KMS-11 (cell line): ENCODE results near the gene PEAK3.

ENCODE experiments used
- H2AFZ ChIP-seq: fragments of 200-600 bp; sonication (generic); 2 replicates; pipeline ENCODE4 v1.6.1; 2016; ENCODE audit warnings: antibody characterized with exemption, mixed run types, low read depth
- H3K27ac ChIP-seq: fragments of 200-600 bp; sonication (generic); 2 replicates; pipeline ENCODE4 v1.6.1; 2016; ENCODE audit warnings: mild to moderate bottlenecking, mixed run types
- H3K27me3 ChIP-seq: fragments of 200-600 bp; sonication (generic); 2 replicates; pipeline ENCODE4 v1.6.1; 2017; ENCODE audit warnings: mild to moderate bottlenecking, low read depth, mixed run types, moderate library complexity; ENCODE audit not compliant: insufficient read depth
- H3K36me3 ChIP-seq: fragments of 200-600 bp; sonication (generic); 2 replicates; pipeline ENCODE4 v1.6.1; 2017; ENCODE audit warnings: mild to moderate bottlenecking, mixed run types; ENCODE audit not compliant: insufficient read depth
- H3K4me1 ChIP-seq: fragments of 200-600 bp; sonication (generic); 2 replicates; pipeline ENCODE4 v1.6.1; 2016; ENCODE audit warnings: mild to moderate bottlenecking, low read depth, mixed run types; ENCODE audit not compliant: poor library complexity, severe bottlenecking
- H3K4me2 ChIP-seq: fragments of 200-600 bp; sonication (generic); 2 replicates; pipeline ENCODE4 v1.7.0; 2016; ENCODE audit warnings: mild to moderate bottlenecking, mixed run types
- H3K4me3 ChIP-seq: fragments of 200-600 bp; sonication (generic); IDR thresholded peaks from 2 replicates; pipeline ENCODE4 v1.6.1; 2017; ENCODE audit warnings: low read depth, low read length, mixed read lengths; ENCODE audit not compliant: insufficient read depth
- H3K79me2 ChIP-seq: fragments of 200-600 bp; sonication (generic); 2 replicates; pipeline ENCODE4 v1.6.1; 2016; ENCODE audit warnings: low read depth, mixed run types; ENCODE audit not compliant: insufficient read depth
- H3K9ac ChIP-seq: fragments of 200-600 bp; sonication (generic); 2 replicates; pipeline ENCODE4 v1.6.1; 2016; ENCODE audit warnings: mild to moderate bottlenecking, mixed run types
- H4K20me1 ChIP-seq: fragments of 200-600 bp; sonication (generic); 2 replicates; pipeline ENCODE4 v1.6.1; 2016; ENCODE audit warnings: mild to moderate bottlenecking, mixed run types; ENCODE audit not compliant: insufficient read depth
- TF ChIP-seq, protein P1 (sequence below): fragments of 200-600 bp; sonication (generic); conservative IDR thresholded peaks from 2 replicates; pipeline ENCODE4 v1.6.1; 2017; ENCODE audit warnings: low read depth, mild to moderate bottlenecking, antibody characterized with exemption, low read length, moderate library complexity, mixed read lengths

Gene PEAK3

DNA sequence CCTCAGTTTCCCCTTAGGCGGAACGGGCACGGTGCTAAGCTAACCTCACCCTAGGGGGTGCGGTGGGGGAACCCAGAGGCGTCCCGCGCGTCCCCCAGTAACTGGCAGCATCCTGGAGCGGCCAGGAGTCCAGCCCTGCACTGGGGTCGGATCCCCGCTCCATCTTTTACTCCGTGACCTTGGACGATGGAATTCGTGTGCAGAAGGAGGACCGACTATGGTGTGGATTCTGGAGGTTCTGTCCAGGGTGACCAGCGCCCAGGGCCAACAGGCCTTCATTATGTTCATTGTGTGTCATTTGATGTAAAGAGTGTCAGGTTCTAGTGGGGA is 47.1 kb upstream of the PEAK3 start:
- H3K4me1 ChIP-seq = peaks cover 24% of the 10 kb centered on the region
- H3K4me3 ChIP-seq = no peak overlapping the region
- TF ChIP-seq, protein P1, sequence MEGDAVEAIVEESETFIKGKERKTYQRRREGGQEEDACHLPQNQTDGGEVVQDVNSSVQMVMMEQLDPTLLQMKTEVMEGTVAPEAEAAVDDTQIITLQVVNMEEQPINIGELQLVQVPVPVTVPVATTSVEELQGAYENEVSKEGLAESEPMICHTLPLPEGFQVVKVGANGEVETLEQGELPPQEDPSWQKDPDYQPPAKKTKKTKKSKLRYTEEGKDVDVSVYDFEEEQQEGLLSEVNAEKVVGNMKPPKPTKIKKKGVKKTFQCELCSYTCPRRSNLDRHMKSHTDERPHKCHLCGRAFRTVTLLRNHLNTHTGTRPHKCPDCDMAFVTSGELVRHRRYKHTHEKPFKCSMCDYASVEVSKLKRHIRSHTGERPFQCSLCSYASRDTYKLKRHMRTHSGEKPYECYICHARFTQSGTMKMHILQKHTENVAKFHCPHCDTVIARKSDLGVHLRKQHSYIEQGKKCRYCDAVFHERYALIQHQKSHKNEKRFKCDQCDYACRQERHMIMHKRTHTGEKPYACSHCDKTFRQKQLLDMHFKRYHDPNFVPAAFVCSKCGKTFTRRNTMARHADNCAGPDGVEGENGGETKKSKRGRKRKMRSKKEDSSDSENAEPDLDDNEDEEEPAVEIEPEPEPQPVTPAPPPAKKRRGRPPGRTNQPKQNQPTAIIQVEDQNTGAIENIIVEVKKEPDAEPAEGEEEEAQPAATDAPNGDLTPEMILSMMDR = no peak
- H3K27me3 ChIP-seq = no peaks in the 10 kb centered on the region
- H3K36me3 ChIP-seq = no peaks in the 10 kb centered on the region
- peak overlapping the region; percentile 52; the same call in 1 of the 2 replicates for H2AFZ ChIP-seq
- H4K20me1 ChIP-seq = no peaks in the 10 kb centered on the region
- H3K27ac ChIP-seq = peak overlapping the region; percentile 56
- peak overlapping the region; percentile 83 for H3K9ac ChIP-seq
- peak overlapping the region; percentile 64 for H3K4me2 ChIP-seq
- peaks cover 53% of the 10 kb centered on the region for H3K79me2 ChIP-seq

DNA sequence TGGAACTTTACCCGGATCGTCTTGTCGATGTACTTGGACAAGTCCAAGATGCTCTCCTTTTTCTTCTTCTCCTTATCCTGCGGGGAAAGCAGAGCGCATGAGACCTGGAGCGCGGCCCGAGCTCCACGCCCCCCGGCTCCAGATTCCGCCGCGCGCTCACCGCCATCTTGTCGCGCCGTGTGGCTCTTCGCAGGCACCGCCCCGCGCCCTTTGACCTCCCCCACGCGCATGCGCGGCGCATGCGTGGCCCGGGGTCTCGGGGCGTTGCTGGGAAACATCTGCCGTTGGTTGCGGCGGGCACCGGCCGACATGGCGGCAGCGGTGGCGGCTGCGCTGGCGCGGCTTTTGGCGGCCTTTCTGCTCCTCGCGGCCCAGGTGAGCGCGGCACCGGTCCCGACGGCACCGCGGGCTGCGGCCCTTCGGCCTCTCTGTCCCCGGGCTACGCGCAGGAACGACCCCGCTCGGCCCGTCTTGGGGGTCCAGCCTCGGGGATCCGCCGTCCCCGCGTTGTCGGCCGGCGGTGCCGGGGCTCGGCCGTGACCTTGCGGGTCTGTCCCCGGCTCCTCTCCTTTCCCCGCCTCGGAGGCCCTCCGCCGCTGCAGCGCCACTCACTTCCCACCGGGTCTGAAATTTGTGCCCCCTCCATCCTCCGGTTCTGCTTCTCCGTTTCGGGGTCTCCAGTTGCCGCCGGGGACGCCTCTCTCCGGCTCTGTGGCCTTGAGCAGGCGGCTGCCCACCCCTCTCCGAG is 46.6 kb upstream of the PEAK3 start, which contains the start of the genes LSM7 and SPPL2B:
Gene LSM7, minus strand, starts transcription at position 186 of the 748 bp plus-strand sequence. Its CDS starts 20 bp downstream, at position 166.
Gene SPPL2B, plus strand, starts transcription at position 284 of the 748 bp plus-strand sequence. Its CDS starts 26 bp downstream, at position 310.
- Histone ChIP-seq H3K4me2 (peak within 1 kb of the TSS; percentile 96), H3K36me3 (no peaks in the 10 kb centered on the region), H2AFZ (peak within 1 kb of the TSS; percentile 56), H3K79me2 (peaks cover 53% of the 10 kb centered on the region), H4K20me1 (no peaks in the 10 kb centered on the region), H3K27ac (peak within 1 kb of the TSS; percentile 56), H3K9ac (peak within 1 kb of the TSS; percentile 83), H3K4me1 (peaks cover 24% of the 10 kb centered on the region), H3K4me3 (no peak within 1 kb of the TSS), H3K27me3 (no peaks in the 10 kb centered on the region)
- TF ChIP-seq, protein P1 = no peak

DNA sequence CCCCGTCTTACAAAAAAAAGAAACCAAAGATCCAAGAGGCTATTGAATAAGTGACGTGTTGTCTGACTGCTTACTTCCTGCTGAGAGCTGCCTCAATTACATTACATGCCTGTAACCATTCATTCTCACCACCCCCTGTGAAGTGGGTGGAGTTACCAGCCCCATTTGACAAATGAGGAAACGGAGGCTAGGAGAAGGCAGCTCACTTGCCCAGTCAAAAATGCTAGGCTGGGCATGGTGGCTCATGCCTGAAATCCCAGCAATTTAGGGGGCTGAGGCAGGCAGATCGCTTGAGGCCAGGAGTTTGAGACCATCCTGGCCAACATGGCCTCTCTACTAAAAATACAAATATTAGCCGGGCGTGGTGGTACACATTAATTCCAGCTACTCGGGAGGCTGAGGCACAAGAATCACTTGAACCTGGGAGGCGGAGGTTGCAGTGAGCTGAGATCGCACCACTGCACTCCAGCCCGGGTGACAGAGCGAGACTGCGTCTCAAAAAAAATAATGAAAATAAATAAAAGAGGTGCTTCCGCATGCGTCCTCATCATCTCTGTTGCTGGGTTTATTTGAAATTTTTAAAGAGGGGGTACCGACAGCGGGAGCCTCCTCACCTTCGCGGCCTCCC is 45.9 kb upstream of the PEAK3 start:
- peak overlapping the region; percentile 96 for H3K4me2 ChIP-seq
- H3K27ac ChIP-seq = peak overlapping the region; percentile 56
- no peaks in the 10 kb centered on the region for H3K36me3 ChIP-seq
- H4K20me1 ChIP-seq = no peaks in the 10 kb centered on the region
- H3K4me3 ChIP-seq = no peak overlapping the region
- peak overlapping the region; percentile 83 for H3K9ac ChIP-seq
- peak overlapping the region; percentile 56 for H2AFZ ChIP-seq
- peaks cover 24% of the 10 kb centered on the region for H3K4me1 ChIP-seq
- TF ChIP-seq, protein P1 = no peak
- peaks cover 53% of the 10 kb centered on the region for H3K79me2 ChIP-seq
- no peaks in the 10 kb centered on the region for H3K27me3 ChIP-seq

DNA sequence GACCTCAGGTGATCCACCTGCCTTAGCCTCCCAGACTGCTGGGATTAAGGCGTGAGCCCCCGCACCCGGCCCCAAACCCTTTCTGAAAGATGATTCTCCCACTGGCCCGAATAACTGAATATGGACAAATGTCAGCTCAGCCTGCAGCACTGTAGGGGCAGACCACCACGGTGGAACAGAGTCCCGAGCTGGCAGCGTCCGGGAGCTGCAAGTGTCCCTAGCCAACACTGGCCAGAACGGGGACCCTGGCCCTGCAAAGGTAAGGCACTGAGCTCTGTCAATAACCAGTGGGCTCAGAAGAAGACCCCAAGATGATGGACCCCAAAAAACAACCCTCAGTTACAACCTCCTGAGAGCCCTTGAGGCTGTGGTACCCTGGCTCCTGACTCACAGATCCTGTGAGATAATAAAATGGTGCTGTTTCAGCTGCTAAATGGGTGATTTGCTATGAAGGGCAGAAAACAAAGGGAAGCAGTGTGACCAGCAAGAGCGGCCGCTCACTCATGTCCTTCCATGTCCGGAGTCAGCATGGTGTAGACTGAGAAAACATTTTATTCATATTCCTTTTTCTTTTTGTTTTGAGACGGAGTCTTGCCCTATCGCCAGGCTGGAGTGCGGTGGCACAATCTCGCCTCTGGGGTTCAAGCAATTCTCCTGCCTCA is 44.9 kb upstream of the PEAK3 start:
- Histone ChIP-seq H4K20me1 (no peaks in the 10 kb centered on the region), H3K9ac (no peak overlapping the region), H3K4me2 (peak overlapping the region; percentile 96), H3K4me1 (peaks cover 24% of the 10 kb centered on the region), H3K27me3 (no peaks in the 10 kb centered on the region), H2AFZ (no peak overlapping the region), H3K4me3 (no peak overlapping the region), H3K36me3 (no peaks in the 10 kb centered on the region), H3K79me2 (peaks cover 46% of the 10 kb centered on the region), H3K27ac (no peak overlapping the region)
- TF ChIP-seq, protein P1 = no peak
